ENCODE measurements around the gene NKX6-1.

NKX6-1 gene

GRCh38 chr4:84451546-84451945 lies 47.5 kb downstream of the NKX6-1 start:
- Histone ChIP-seq H3K27ac (ENCODE audit: low read length) (no peak overlapping the region), H3K27me3 (replicated peaks; ENCODE audit: insufficient read depth, low read length) (no peaks in the 10 kb centered on the region), H3F3A (ENCODE audit: insufficient read depth, low read length) (no peaks in the 10 kb centered on the region), H3K4me1 (ENCODE audit: low read length) (no peaks in the 10 kb centered on the region), H4K20me1 (ENCODE audit: insufficient read depth, low read length) (no peaks in the 10 kb centered on the region), H2AFZ (ENCODE audit: low read length) (no peak overlapping the region), H3K9me3 (replicated peaks; ENCODE audit: insufficient read depth, low read length) (no peaks in the 10 kb centered on the region), H3K9ac (ENCODE audit: low read length) (no peak overlapping the region), H3K79me2 (ENCODE audit: low read length) (no peaks in the 10 kb centered on the region), H3K36me3 (replicated peaks; ENCODE audit: insufficient read depth, low read length) (no peaks in the 10 kb centered on the region), H3K4me2 (ENCODE audit: low read depth, low read length) (no peak overlapping the region), H3K4me3 (ENCODE audit: low read length) (no peak overlapping the region), H3K9me2 (replicated peaks; ENCODE audit: insufficient read depth, low read length) (no peaks in the 10 kb centered on the region)
- DNase-seq, result no peak
- TF ChIP-seq CTCF (IDR thresholded peaks at IDR 0.05; ENCODE audit: low read length) (peak; percentile 45), EZH2 (optimal IDR thresholded peaks at IDR 0.05; ENCODE audit: low read depth, low read length) (no peak)

GRCh38 chr4:84443523-84443922 lies 55.6 kb downstream of the NKX6-1 start:
- Histone ChIP-seq H3K27ac (ENCODE audit: low read length) (no peak overlapping the region), H2AFZ (ENCODE audit: low read length) (no peak overlapping the region), H3K79me2 (ENCODE audit: low read length) (no peaks in the 10 kb centered on the region)

GRCh38 chr4:84442778-84443177 lies 56.3 kb downstream of the NKX6-1 start:
- H3F3A ChIP-seq (ENCODE audit: insufficient read depth, low read length), result no peaks in the 10 kb centered on the region
- H3K27me3 ChIP-seq (replicated peaks; ENCODE audit: insufficient read depth, low read length), result no peaks in the 10 kb centered on the region
- TF ChIP-seq EZH2phosphoT487 (IDR thresholded peaks at IDR 0.05; ENCODE audit: low read length) (no peak), EZH2 (optimal IDR thresholded peaks at IDR 0.05; ENCODE audit: low read depth, low read length) (no peak), CTCF (IDR thresholded peaks at IDR 0.05; ENCODE audit: low read length) (no peak)
- no peaks in the 10 kb centered on the region for H3K9me3 ChIP-seq (replicated peaks; ENCODE audit: insufficient read depth, low read length)
- no peak overlapping the region for H2AFZ ChIP-seq (ENCODE audit: low read length)
- no peaks in the 10 kb centered on the region for H4K20me1 ChIP-seq (ENCODE audit: insufficient read depth, low read length)
- no peaks in the 10 kb centered on the region for H3K79me2 ChIP-seq (ENCODE audit: low read length)
- H3K9ac ChIP-seq (ENCODE audit: low read length), result no peak overlapping the region
- H3K4me1 ChIP-seq (ENCODE audit: low read length), result no peaks in the 10 kb centered on the region
- H3K9me2 ChIP-seq (replicated peaks; ENCODE audit: insufficient read depth, low read length), result no peaks in the 10 kb centered on the region
- no peak for DNase-seq
- H3K36me3 ChIP-seq (replicated peaks; ENCODE audit: insufficient read depth, low read length), result no peaks in the 10 kb centered on the region
- H3K4me3 ChIP-seq (ENCODE audit: low read length), result no peak overlapping the region
- H3K4me2 ChIP-seq (ENCODE audit: low read depth, low read length), result no peak overlapping the region
- no peak overlapping the region for H3K27ac ChIP-seq (ENCODE audit: low read length)

More at GRCh38 chr4:84443523-84443922, 55.6 kb downstream of the NKX6-1 start:
- Histone ChIP-seq H3F3A (ENCODE audit: insufficient read depth, low read length) (no peaks in the 10 kb centered on the region), H4K20me1 (ENCODE audit: insufficient read depth, low read length) (no peaks in the 10 kb centered on the region), H3K9me2 (replicated peaks; ENCODE audit: insufficient read depth, low read length) (no peaks in the 10 kb centered on the region), H3K4me2 (ENCODE audit: low read depth, low read length) (no peak overlapping the region), H3K9me3 (replicated peaks; ENCODE audit: insufficient read depth, low read length) (no peaks in the 10 kb centered on the region), H3K4me3 (ENCODE audit: low read length) (no peak overlapping the region), H3K36me3 (replicated peaks; ENCODE audit: insufficient read depth, low read length) (no peaks in the 10 kb centered on the region), H3K9ac (ENCODE audit: low read length) (no peak overlapping the region), H3K4me1 (ENCODE audit: low read length) (no peaks in the 10 kb centered on the region), H3K27me3 (replicated peaks; ENCODE audit: insufficient read depth, low read length) (no peaks in the 10 kb centered on the region)
- DNase-seq, result no peak
- TF ChIP-seq EZH2 (optimal IDR thresholded peaks at IDR 0.05; ENCODE audit: low read depth, low read length), result no peak
